H9 (cell line): Measurements from ENCODE around the gene PPP1R7. TPM values are rescaled to one million over a fixed set of nuclear protein-coding genes. Genes with fewer than 3 reads are reported as not detected.

Source experiments
- DNase-seq: peaks from one replicate; pipeline ENCODE4 v3.0.0-alpha.2; 2017
- H2AFZ ChIP-seq: one replicate; pipeline ENCODE4 v1.6.1; 2013; ENCODE audit warnings: mild to moderate bottlenecking, low read length, control low read depth, moderate library complexity
- H2AK5ac ChIP-seq: 2 replicates; pipeline ENCODE4 v1.6.1; 2013; ENCODE audit warnings: low read length, control low read depth, mixed read lengths; ENCODE audit not compliant: insufficient read length
- H2BK120ac ChIP-seq: one replicate; pipeline ENCODE4 v1.6.1; 2013; ENCODE audit warnings: low read depth, mild to moderate bottlenecking, low read length, control low read depth, inconsistent platforms; ENCODE audit not compliant: poor library complexity, severe bottlenecking
- H2BK12ac ChIP-seq: 2 replicates; pipeline ENCODE4 v1.6.1; 2013; ENCODE audit warnings: low read length, control low read depth, mixed read lengths, low read depth; ENCODE audit not compliant: insufficient read length
- H2BK15ac ChIP-seq: 2 replicates; pipeline ENCODE4 v1.6.1; 2013; ENCODE audit warnings: low read depth, low read length, control low read depth
- H2BK20ac ChIP-seq: one replicate; pipeline ENCODE4 v1.6.1; 2013; ENCODE audit warnings: low read depth, mild to moderate bottlenecking, low read length, control low read depth, inconsistent platforms; ENCODE audit not compliant: poor library complexity, severe bottlenecking
- H2BK5ac ChIP-seq: 2 replicates; pipeline ENCODE4 v1.6.1; 2013; ENCODE audit warnings: low read length, control low read depth, mixed read lengths; ENCODE audit not compliant: insufficient read length
- H3K14ac ChIP-seq: 2 replicates; pipeline ENCODE4 v1.6.1; 2013; ENCODE audit warnings: low read length, control low read depth; ENCODE audit not compliant: insufficient read depth
- H3K18ac ChIP-seq: 2 replicates; pipeline ENCODE4 v1.6.1; 2013; ENCODE audit warnings: low read depth, mild to moderate bottlenecking, mixed read lengths, low read length, control low read depth; ENCODE audit not compliant: insufficient read length
- H3K23ac ChIP-seq: 2 replicates; pipeline ENCODE4 v1.6.1; 2013; ENCODE audit warnings: low read length, control low read depth, mixed read lengths, low read depth; ENCODE audit not compliant: insufficient read length
- H3K23me2 ChIP-seq: 2 replicates; pipeline ENCODE4 v1.6.1; 2013; ENCODE audit warnings: low read depth, mild to moderate bottlenecking, mixed read lengths, low read length, control low read depth; ENCODE audit not compliant: insufficient read length, poor library complexity, severe bottlenecking
- H3K27ac ChIP-seq: 2 replicates; pipeline ENCODE4 v1.5.1; 2013; ENCODE audit warnings: low read length, control low read depth, mixed read lengths, low read depth; ENCODE audit not compliant: insufficient read length
- H3K27me3 ChIP-seq: 2 replicates; pipeline ENCODE4 v1.6.1; 2013; ENCODE audit warnings: low read length, control low read depth, inconsistent platforms; ENCODE audit not compliant: insufficient read depth
- H3K4ac ChIP-seq: 2 replicates; pipeline ENCODE4 v1.6.1; 2013; ENCODE audit warnings: low read depth, mild to moderate bottlenecking, control low read depth, inconsistent platforms, low read length, moderate library complexity
- H3K4me1 ChIP-seq: 2 replicates; pipeline ENCODE4 v1.6.1; 2013; ENCODE audit warnings: low read length, control low read depth, inconsistent platforms; ENCODE audit not compliant: insufficient read depth
- H3K4me2 ChIP-seq: 2 replicates; pipeline ENCODE4 v1.6.1; 2013; ENCODE audit warnings: low read length, control low read depth, mixed read lengths; ENCODE audit not compliant: insufficient read length, insufficient read depth
- H3K56ac ChIP-seq: 2 replicates; pipeline ENCODE4 v1.6.1; 2013; ENCODE audit warnings: low read depth, mild to moderate bottlenecking, mixed read lengths, low read length, control low read depth; ENCODE audit not compliant: insufficient read length
- H3K79me1 ChIP-seq: 2 replicates; pipeline ENCODE4 v1.6.1; 2013; ENCODE audit warnings: low read depth, mild to moderate bottlenecking, moderate library complexity, low read length, control low read depth, inconsistent platforms; ENCODE audit not compliant: insufficient read depth, poor library complexity, severe bottlenecking
- H3K79me2 ChIP-seq: 2 replicates; pipeline ENCODE4 v1.6.1; 2013; ENCODE audit warnings: low read length, control low read depth, inconsistent platforms; ENCODE audit not compliant: insufficient read depth
- H3K9ac ChIP-seq: 2 replicates; pipeline ENCODE4 v1.6.1; 2013; ENCODE audit warnings: low read length, control low read depth, mixed read lengths; ENCODE audit not compliant: insufficient read length; ENCODE audit errors: extremely low read depth
- H3K9me3 ChIP-seq: one replicate; pipeline ENCODE4 v1.6.1; 2013; ENCODE audit warnings: low read depth, low read length, inconsistent platforms; ENCODE audit not compliant: control insufficient read depth
- H3T11ph ChIP-seq: one replicate; pipeline ENCODE4 v1.6.1; 2013; ENCODE audit warnings: mild to moderate bottlenecking, low read length, control low read depth, inconsistent platforms
- H4K20me1 ChIP-seq: one replicate; pipeline ENCODE4 v1.6.1; 2013; ENCODE audit not compliant: control insufficient read depth, insufficient read length, insufficient read depth
- H4K5ac ChIP-seq: 2 replicates; pipeline ENCODE4 v1.6.1; 2013; ENCODE audit warnings: low read depth, mild to moderate bottlenecking, mixed read lengths, low read length, control low read depth; ENCODE audit not compliant: insufficient read length
- H4K8ac ChIP-seq: replicated peaks from 2 replicates; pipeline ENCODE4 v1.6.1; 2013; ENCODE audit warnings: low read length, control low read depth, mixed read lengths, low read depth; ENCODE audit not compliant: insufficient read length
- H4K91ac ChIP-seq: 2 replicates; pipeline ENCODE4 v1.6.1; 2013; ENCODE audit warnings: low read depth, mild to moderate bottlenecking, moderate library complexity, mixed read lengths, low read length, control low read depth; ENCODE audit not compliant: insufficient read length
- H3K27ac Mint-ChIP-seq, 3 experiments: 2 replicates in 2 of 3; 3 replicates in 1 of 3; pipeline ENCODE4 v1.8.0; 2020 to 2021; ENCODE audit warnings: mixed read lengths in 3 of 3, mild to moderate bottlenecking in 1 of 3, moderate library complexity in 1 of 3
- H3K27me3 Mint-ChIP-seq: 2 replicates; pipeline ENCODE4 v1.8.0; 2021; ENCODE audit warnings: low read depth, mild to moderate bottlenecking, moderate library complexity, mixed read lengths
- H3K36me3 Mint-ChIP-seq, 3 experiments: 2 replicates in 2 of 3; 3 replicates in 1 of 3; pipeline ENCODE4 v1.8.0; 2020 to 2021; ENCODE audit warnings: low read depth in 3 of 3, mixed read lengths in 3 of 3; ENCODE audit not compliant: insufficient read depth in 1 of 3
- H3K4me1 Mint-ChIP-seq, 2 experiments: 2 replicates each; pipeline ENCODE4 v1.8.0; 2020; ENCODE audit warnings: mixed read lengths in 2 of 2
- H3K4me3 Mint-ChIP-seq, 2 experiments: 2 replicates in 1 of 2; 3 replicates in 1 of 2; pipeline ENCODE4 v1.8.0; 2020 to 2021; ENCODE audit warnings: mild to moderate bottlenecking in 2 of 2, mixed read lengths in 2 of 2, moderate library complexity in 1 of 2
- H3K9me3 Mint-ChIP-seq, 2 experiments: 2 replicates in 1 of 2; 3 replicates in 1 of 2; pipeline ENCODE4 v1.8.0; 2020; ENCODE audit warnings: mild to moderate bottlenecking in 2 of 2, mixed read lengths in 2 of 2, moderate library complexity in 1 of 2
- WGBS: extraction: QIAGEN DNeasy Blood & Tissue Kit; methylation state at CpG from one replicate; pipeline ENCODE4 v1.1.7; 2013; ENCODE audit warnings: missing lambda C conversion rate, low lambda C conversion rate, mixed read lengths; ENCODE audit not compliant: insufficient read length; ENCODE audit errors: extremely low coverage; 5-methylcytosine and 5-hydroxymethylcytosine counted together
- total RNA-seq: library from RNA; stranded (reverse); gene quantifications from 2 replicates; pipeline ENCODE4 v1.2.1, GENCODE V29; 2021
- TF ChIP-seq, protein P1 (sequence below): fragments of 200-600 bp; sonication (generic); conservative IDR thresholded peaks from 3 replicates; pipeline ENCODE4 v1.8.0; 2021; ENCODE audit warnings: antibody characterized with exemption, mild to moderate bottlenecking

PPP1R7 gene
- total RNA-seq, 1 experiment from 2014 or later, result 60.2 TPM

- Histone ChIP-seq H4K91ac (no peak overlapping the region), H3K79me1 (no peaks in the 10 kb centered on the region), H4K5ac (no peak overlapping the region), H2BK20ac (no peak overlapping the region), H3K4me1 (no peaks in the 10 kb centered on the region), H3T11ph (no peak overlapping the region), H3K9me3 (no peaks in the 10 kb centered on the region), H3K4ac (no peak overlapping the region), H3K79me2 (no peaks in the 10 kb centered on the region), H3K56ac (no peak overlapping the region), H2BK15ac (no peak overlapping the region), H3K14ac (no peak overlapping the region), H2BK5ac (no peak overlapping the region), H3K4me2 (no peak overlapping the region), H3K23me2 (no peaks in the 10 kb centered on the region), H3K23ac (no peak overlapping the region), H2AK5ac (no peak overlapping the region), H3K27ac (no peak overlapping the region), H4K8ac (no peak overlapping the region), H4K20me1 (no peaks in the 10 kb centered on the region), H2AFZ (no peak overlapping the region), H2BK12ac (no peak overlapping the region), H2BK120ac (no peak overlapping the region), H3K9ac (no peak overlapping the region), H3K18ac (no peak overlapping the region), H3K27me3 (no peaks in the 10 kb centered on the region)
- H3K4me3 Mint-ChIP-seq, result no peak overlapping the region
- peaks cover 0 to 4% of the 10 kb centered on the region in 2 experiments; a peak in 1 of 4 replicates for H3K4me1 Mint-ChIP-seq
- WGBS, result no CpG with 5 or more reads among the region's 10 CpGs
- TF ChIP-seq, protein P1, sequence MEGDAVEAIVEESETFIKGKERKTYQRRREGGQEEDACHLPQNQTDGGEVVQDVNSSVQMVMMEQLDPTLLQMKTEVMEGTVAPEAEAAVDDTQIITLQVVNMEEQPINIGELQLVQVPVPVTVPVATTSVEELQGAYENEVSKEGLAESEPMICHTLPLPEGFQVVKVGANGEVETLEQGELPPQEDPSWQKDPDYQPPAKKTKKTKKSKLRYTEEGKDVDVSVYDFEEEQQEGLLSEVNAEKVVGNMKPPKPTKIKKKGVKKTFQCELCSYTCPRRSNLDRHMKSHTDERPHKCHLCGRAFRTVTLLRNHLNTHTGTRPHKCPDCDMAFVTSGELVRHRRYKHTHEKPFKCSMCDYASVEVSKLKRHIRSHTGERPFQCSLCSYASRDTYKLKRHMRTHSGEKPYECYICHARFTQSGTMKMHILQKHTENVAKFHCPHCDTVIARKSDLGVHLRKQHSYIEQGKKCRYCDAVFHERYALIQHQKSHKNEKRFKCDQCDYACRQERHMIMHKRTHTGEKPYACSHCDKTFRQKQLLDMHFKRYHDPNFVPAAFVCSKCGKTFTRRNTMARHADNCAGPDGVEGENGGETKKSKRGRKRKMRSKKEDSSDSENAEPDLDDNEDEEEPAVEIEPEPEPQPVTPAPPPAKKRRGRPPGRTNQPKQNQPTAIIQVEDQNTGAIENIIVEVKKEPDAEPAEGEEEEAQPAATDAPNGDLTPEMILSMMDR, result no peak
- no peak overlapping the region for H3K27ac Mint-ChIP-seq
- no peaks in the 10 kb centered on the region for H3K9me3 Mint-ChIP-seq
- DNase-seq, result no peak
- H3K36me3 Mint-ChIP-seq, result no peaks in the 10 kb centered on the region; a peak in 1 of 7 replicates
- H3K27me3 Mint-ChIP-seq, result no peaks in the 10 kb centered on the region; the same call in none of the 2 replicates
These were observed 53.7 kb downstream of the PPP1R7 start for GRCh38 chr2:241204010-241204384.
